ENCODE data around the gene CTCF.

The CTCF gene

GRCh38 chr16:67560827-67561342, 1.4 kb upstream of the CTCF start:
- no peak for TF ChIP-seq SP1 (IDR thresholded peaks at IDR 0.05)
- no peak for TF ChIP-seq HDGF (IDR thresholded peaks at IDR 0.05; ENCODE audit: borderline replicate concordance)
- TF ChIP-seq SUZ12 (IDR thresholded peaks at IDR 0.05), result no peak
- no peak for TF ChIP-seq LEF1 (IDR thresholded peaks at IDR 0.05; ENCODE audit: borderline replicate concordance)
- TF ChIP-seq NFRKB (IDR thresholded peaks at IDR 0.05), result no peak
- no peak for TF ChIP-seq ELF4 (IDR thresholded peaks at IDR 0.05)
- TF ChIP-seq PKNOX1 (IDR thresholded peaks at IDR 0.05), result no peak
- no peak for TF ChIP-seq L3MBTL2 (conservative IDR thresholded peaks at IDR 0.05)
- no peak for TF ChIP-seq ZNF384 (IDR thresholded peaks at IDR 0.05)
- no peak for TF ChIP-seq ARNT (IDR thresholded peaks at IDR 0.05)
- TF ChIP-seq FOXK2 (IDR thresholded peaks at IDR 0.05), result no peak
- TF ChIP-seq FOXM1 (IDR thresholded peaks at IDR 0.05; ENCODE audit: borderline replicate concordance), result no peak
- CTCF ChIA-PET, result interaction anchor here (2.6 kb wide), 1 partner anchor 14 kb away, joined by 22 read pairs; no protein-coding TSS in a partner anchor
- POLR2A ChIA-PET, result interaction anchor here (0.7 to 4.4 kb wide), 7 partner anchors 16 to 99 kb away, joined by 4 to 19 read pairs (median 9); partner anchors contain the start of genes ACD, CARMIL2, PARD6A and RIPOR1
- DNase-seq (ENCODE audit: extremely low spot score), result no peak

GRCh38 chr16:67561501-67561823, 864 bp upstream of the CTCF start:
- TF ChIP-seq BHLHE40 (IDR thresholded peaks at IDR 0.05; ENCODE audit: borderline replicate concordance), result no peak
- ChIA-PET CTCF (interaction anchor here (2.0 to 2.6 kb wide), 2 partner anchors 15 to 82 kb away, joined by 12 to 22 read pairs; partner anchors contain the start of gene CARMIL2), POLR2A (interaction anchor here (0.7 to 4.4 kb wide), 13 partner anchors 14 to 105 kb away, joined by 3 to 19 read pairs (median 8); partner anchors contain the start of genes ACD, ATP6V0D1, C16orf86 and CARMIL2)
- no peak for DNase-seq (ENCODE audit: extremely low spot score)

GRCh38 chr16:67561824-67562525, 351 bp upstream of the CTCF start:
- ChIA-PET CTCF (interaction anchor here (0.6 to 2.6 kb wide), 5 partner anchors 15 to 130 kb away, joined by 3 to 22 read pairs (median 6); partner anchors contain the start of gene CARMIL2), POLR2A (interaction anchor here (0.6 to 4.4 kb wide), 18 partner anchors 10 to 816 kb away, joined by 3 to 19 read pairs (median 8); partner anchors contain the start of genes ACD, ATP6V0D1, C16orf86 and CARMIL2)
- DNase-seq (ENCODE audit: extremely low spot score), result peak; percentile 97
- no peak for TF ChIP-seq CTBP1 (IDR thresholded peaks at IDR 0.05; ENCODE audit: borderline replicate concordance)
- TF ChIP-seq L3MBTL2 (conservative IDR thresholded peaks at IDR 0.05), result peak; percentile 88

- ChIA-PET POLR2A (interaction anchor here (0.8 to 4.4 kb wide), 18 partner anchors 9 to 300 kb away, joined by 3 to 19 read pairs (median 8); partner anchors contain the start of genes ACD, C16orf86, CARMIL2 and ENKD1), CTCF (interaction anchor here (0.6 to 2.6 kb wide), 3 partner anchors 16 to 80 kb away, joined by 3 to 22 read pairs (median 12); partner anchors contain the start of gene CARMIL2)
- TF ChIP-seq BHLHE40 (IDR thresholded peaks at IDR 0.05; ENCODE audit: borderline replicate concordance) (no peak), HDGF (IDR thresholded peaks at IDR 0.05; ENCODE audit: borderline replicate concordance) (no peak), SP1 (IDR thresholded peaks at IDR 0.05) (no peak), LEF1 (IDR thresholded peaks at IDR 0.05; ENCODE audit: borderline replicate concordance) (no peak), PKNOX1 (IDR thresholded peaks at IDR 0.05) (no peak), FOXM1 (IDR thresholded peaks at IDR 0.05; ENCODE audit: borderline replicate concordance) (no peak), FOXA1 (IDR thresholded peaks at IDR 0.05) (no peak), SUZ12 (IDR thresholded peaks at IDR 0.05) (no peak), ARNT (IDR thresholded peaks at IDR 0.05) (no peak), FOXK2 (IDR thresholded peaks at IDR 0.05) (no peak), TARDBP (IDR thresholded peaks at IDR 0.05) (no peak), CTBP1 (IDR thresholded peaks at IDR 0.05; ENCODE audit: borderline replicate concordance) (no peak), ZNF384 (IDR thresholded peaks at IDR 0.05) (no peak), NFRKB (IDR thresholded peaks at IDR 0.05) (no peak)
- peak; percentile 46 for DNase-seq (ENCODE audit: extremely low spot score)
Observed at GRCh38 chr16:67562918-67563707, 787 bp downstream of the CTCF start.

- no peak for DNase-seq (ENCODE audit: extremely low spot score)
Observed at GRCh38 chr16:67563708-67564468, 1.6 kb downstream of the CTCF start.

More at GRCh38 chr16:67563708-67564468, 1.6 kb downstream of the CTCF start:
- ChIA-PET CTCF (interaction anchor here (0.6 to 2.6 kb wide), 5 partner anchors 9 to 410 kb away, joined by 3 to 22 read pairs (median 5); no protein-coding TSS in a partner anchor), POLR2A (interaction anchor here (0.6 to 4.4 kb wide), 12 partner anchors 8 to 102 kb away, joined by 3 to 19 read pairs (median 8); partner anchors contain the start of genes ACD, C16orf86, CARMIL2 and ENKD1)
- TF ChIP-seq HDGF (IDR thresholded peaks at IDR 0.05; ENCODE audit: borderline replicate concordance) (no peak), ZNF384 (IDR thresholded peaks at IDR 0.05) (no peak), FOXK2 (IDR thresholded peaks at IDR 0.05) (no peak), SP1 (IDR thresholded peaks at IDR 0.05) (no peak), PKNOX1 (IDR thresholded peaks at IDR 0.05) (no peak), CTBP1 (IDR thresholded peaks at IDR 0.05; ENCODE audit: borderline replicate concordance) (no peak), SUZ12 (IDR thresholded peaks at IDR 0.05) (no peak), NFRKB (IDR thresholded peaks at IDR 0.05) (no peak), FOXA1 (IDR thresholded peaks at IDR 0.05) (no peak), ARNT (IDR thresholded peaks at IDR 0.05) (no peak), L3MBTL2 (conservative IDR thresholded peaks at IDR 0.05) (no peak), FOXM1 (IDR thresholded peaks at IDR 0.05; ENCODE audit: borderline replicate concordance) (no peak), TARDBP (IDR thresholded peaks at IDR 0.05) (no peak), LEF1 (IDR thresholded peaks at IDR 0.05; ENCODE audit: borderline replicate concordance) (no peak), BHLHE40 (IDR thresholded peaks at IDR 0.05; ENCODE audit: borderline replicate concordance) (no peak), ELF4 (IDR thresholded peaks at IDR 0.05) (no peak)
